ENCODE measurements around the gene ZDHHC7.

DNA sequence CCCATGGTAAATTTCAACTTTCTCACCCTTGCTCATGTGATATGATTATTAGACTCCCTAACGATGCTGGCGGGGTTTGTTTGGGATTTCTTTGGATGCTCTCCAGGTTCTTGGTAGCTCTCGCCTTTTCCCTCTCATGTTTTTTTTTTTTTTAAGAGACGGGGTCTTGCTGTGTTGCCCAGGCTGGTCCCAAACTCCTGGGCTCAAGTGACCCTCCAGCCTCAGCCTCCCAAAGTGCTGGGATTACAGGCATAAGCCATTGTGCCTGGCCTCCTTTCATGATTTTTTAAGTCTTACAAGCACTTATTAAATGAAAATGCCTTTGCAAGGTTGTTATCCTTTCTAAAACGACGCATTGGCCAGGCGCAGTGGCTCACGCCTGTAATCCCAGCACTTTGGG, 40.3 kb upstream of the ZDHHC7 start:
- TF ChIP-seq, protein P1, sequence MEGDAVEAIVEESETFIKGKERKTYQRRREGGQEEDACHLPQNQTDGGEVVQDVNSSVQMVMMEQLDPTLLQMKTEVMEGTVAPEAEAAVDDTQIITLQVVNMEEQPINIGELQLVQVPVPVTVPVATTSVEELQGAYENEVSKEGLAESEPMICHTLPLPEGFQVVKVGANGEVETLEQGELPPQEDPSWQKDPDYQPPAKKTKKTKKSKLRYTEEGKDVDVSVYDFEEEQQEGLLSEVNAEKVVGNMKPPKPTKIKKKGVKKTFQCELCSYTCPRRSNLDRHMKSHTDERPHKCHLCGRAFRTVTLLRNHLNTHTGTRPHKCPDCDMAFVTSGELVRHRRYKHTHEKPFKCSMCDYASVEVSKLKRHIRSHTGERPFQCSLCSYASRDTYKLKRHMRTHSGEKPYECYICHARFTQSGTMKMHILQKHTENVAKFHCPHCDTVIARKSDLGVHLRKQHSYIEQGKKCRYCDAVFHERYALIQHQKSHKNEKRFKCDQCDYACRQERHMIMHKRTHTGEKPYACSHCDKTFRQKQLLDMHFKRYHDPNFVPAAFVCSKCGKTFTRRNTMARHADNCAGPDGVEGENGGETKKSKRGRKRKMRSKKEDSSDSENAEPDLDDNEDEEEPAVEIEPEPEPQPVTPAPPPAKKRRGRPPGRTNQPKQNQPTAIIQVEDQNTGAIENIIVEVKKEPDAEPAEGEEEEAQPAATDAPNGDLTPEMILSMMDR (IDR thresholded peaks at IDR 0.05), result no peak
- no peak for TF ChIP-seq POLR2A (IDR thresholded peaks at IDR 0.05)

All from heart left ventricle (tissue), 13 donors.